Esophagus squamous epithelium (tissue), 5 donors: Measurements from ENCODE around the gene DHX29. TPM values are rescaled to one million over a fixed set of nuclear protein-coding genes. Genes with fewer than 3 reads are reported as not detected.

ENCODE experiments used
- DNase-seq: peaks from one replicate; lab custom pipeline; 2025; lab: John Stamatoyannopoulos, UW
- H3K27ac ChIP-seq, 4 donors: fragments of 200-600 bp; sonication (generic); one replicate each; pipeline ENCODE4 v1.5.1; 2016 to 2019; ENCODE audit warnings: mild to moderate bottlenecking in 1 of 4
- H3K27me3 ChIP-seq, 4 donors: fragments of 200-600 bp; sonication (generic); 1 replicate in 3 of 4; 2 replicates in 1 of 4; pipeline versions ENCODE4 v1.5.1 to v1.6.0; 2017 to 2021; ENCODE audit warnings: antibody characterized with exemption in 1 of 4
- H3K36me3 ChIP-seq, 3 donors: fragments of 200-600 bp; sonication (generic); one replicate each; pipeline ENCODE4 v1.5.1; 2016 to 2019
- H3K4me1 ChIP-seq, 3 donors: fragments of 200-600 bp; sonication (generic); one replicate each; pipeline ENCODE4 v1.5.1; 2017 to 2019
- H3K4me3 ChIP-seq, 4 donors: fragments of 200-600 bp; sonication (generic); 1 replicate in 3 of 4; 2 replicates in 1 of 4; pipeline ENCODE4 v1.5.1; 2016 to 2019; ENCODE audit warnings: mild to moderate bottlenecking in 2 of 4, moderate library complexity in 1 of 4
- H3K9me3 ChIP-seq, 3 donors: fragments of 200-600 bp; sonication (generic); one replicate each; pipeline ENCODE4 v1.5.1; 2016 to 2019
- POLR2A ChIP-seq, 4 donors: fragments of 450-650 bp; IDR thresholded peaks; one replicate each; pipeline ENCODE4 v1.6.1; 2017; ENCODE audit warnings: antibody characterized with exemption in 4 of 4, mild to moderate bottlenecking in 4 of 4, moderate library complexity in 3 of 4
- WGBS, 2 donors: methylation state at CpG; one replicate each; pipeline ENCODE4 v1.1.5; 2018; 5-methylcytosine and 5-hydroxymethylcytosine counted together
- intact Hi-C: fragments of 100-400 bp; cut with DNase I; formaldehyde crosslinking; loops from one replicate; pipeline ENCODE4 v1.15.0; 2022
- total RNA-seq, 4 donors: library from RNA; depleted of rRNA; stranded (reverse); fragments of >200 nt; gene quantifications; one replicate each; pipeline ENCODE4 v1.1.0, GENCODE V29; 2016
- TF ChIP-seq, protein P1 (sequence below), 6 experiments: fragments of 450-650 bp in 4 of 6; fragments of 200-600 bp in 2 of 6; sonication (generic) in 2 of 6; IDR thresholded peaks; one replicate each; pipeline ENCODE4 v1.5.1; 2016 to 2019; ENCODE audit warnings: antibody characterized with exemption in 6 of 6, mild to moderate bottlenecking in 4 of 6, moderate library complexity in 4 of 6
- donor health status: DM: yes; HTN: yes; CAD: no.

The DHX29 gene
- total RNA-seq, 4 donors from 2014 or later: 14.8 to 26.7 (median 26.4) TPM

DNA sequence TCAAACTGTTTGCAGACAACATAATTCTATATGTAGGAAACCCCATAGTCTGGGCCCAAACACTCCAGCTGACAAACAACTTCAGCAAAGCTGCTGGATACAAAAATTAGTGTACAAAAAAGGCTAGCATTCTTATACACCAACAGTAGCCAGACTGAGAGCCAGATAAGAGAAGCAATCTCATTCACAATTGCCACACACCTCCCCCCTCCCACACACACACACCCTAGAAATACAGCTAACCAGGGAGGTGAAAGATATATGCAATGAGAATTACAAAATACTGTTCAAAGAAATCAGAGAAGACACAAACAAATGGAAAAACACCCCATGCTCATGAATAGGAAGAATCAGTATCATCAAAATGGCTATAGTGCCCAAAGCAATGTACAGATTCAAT is 9.3 kb upstream of the DHX29 start:
- no peaks in the 10 kb centered on the region for H3K27me3 ChIP-seq
- no peak overlapping the region for H3K27ac ChIP-seq
- no peak for DNase-seq
- intact Hi-C loops: no loop called here
- no peaks in the 10 kb centered on the region for H3K9me3 ChIP-seq
- TF ChIP-seq, protein P1, sequence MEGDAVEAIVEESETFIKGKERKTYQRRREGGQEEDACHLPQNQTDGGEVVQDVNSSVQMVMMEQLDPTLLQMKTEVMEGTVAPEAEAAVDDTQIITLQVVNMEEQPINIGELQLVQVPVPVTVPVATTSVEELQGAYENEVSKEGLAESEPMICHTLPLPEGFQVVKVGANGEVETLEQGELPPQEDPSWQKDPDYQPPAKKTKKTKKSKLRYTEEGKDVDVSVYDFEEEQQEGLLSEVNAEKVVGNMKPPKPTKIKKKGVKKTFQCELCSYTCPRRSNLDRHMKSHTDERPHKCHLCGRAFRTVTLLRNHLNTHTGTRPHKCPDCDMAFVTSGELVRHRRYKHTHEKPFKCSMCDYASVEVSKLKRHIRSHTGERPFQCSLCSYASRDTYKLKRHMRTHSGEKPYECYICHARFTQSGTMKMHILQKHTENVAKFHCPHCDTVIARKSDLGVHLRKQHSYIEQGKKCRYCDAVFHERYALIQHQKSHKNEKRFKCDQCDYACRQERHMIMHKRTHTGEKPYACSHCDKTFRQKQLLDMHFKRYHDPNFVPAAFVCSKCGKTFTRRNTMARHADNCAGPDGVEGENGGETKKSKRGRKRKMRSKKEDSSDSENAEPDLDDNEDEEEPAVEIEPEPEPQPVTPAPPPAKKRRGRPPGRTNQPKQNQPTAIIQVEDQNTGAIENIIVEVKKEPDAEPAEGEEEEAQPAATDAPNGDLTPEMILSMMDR (IDR thresholded peaks at IDR 0.05): no peak
- TF ChIP-seq POLR2A (IDR thresholded peaks at IDR 0.05): no peak
- no peak overlapping the region for H3K4me3 ChIP-seq
- H3K36me3 ChIP-seq: peaks cover 0 to 10% (median 0%) of the 10 kb centered on the region in 3 donors
- H3K4me1 ChIP-seq: peaks cover 0 to 44% (median 6%) of the 10 kb centered on the region in 3 donors

DNA sequence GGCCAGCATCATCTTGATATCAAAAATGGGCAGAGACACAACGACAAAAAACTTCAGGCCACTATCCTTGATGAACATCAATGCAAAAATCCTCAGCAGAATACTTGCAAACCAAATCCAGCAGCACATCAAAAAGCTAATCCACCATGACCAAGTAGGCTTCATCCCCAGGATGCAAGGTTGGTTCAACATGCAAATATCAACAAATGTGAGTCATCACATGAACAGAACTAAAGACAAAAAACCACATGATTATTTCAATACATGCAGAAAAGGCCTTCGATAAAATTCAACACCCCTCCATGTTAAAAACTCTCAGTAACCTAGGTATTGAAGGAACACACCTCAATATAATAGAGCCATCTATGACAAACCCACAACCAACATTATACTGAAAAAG is 8.8 kb upstream of the DHX29 start:
- no peaks in the 10 kb centered on the region for H3K9me3 ChIP-seq
- DNase-seq: no peak
- no peak for TF ChIP-seq POLR2A (IDR thresholded peaks at IDR 0.05)
- TF ChIP-seq, protein P1 (IDR thresholded peaks at IDR 0.05): no peak
- H3K36me3 ChIP-seq: peaks cover 0 to 12% (median 0%) of the 10 kb centered on the region in 3 donors
- H3K4me1 ChIP-seq: peaks cover 0 to 47% (median 6%) of the 10 kb centered on the region in 3 donors
- H3K27me3 ChIP-seq: no peaks in the 10 kb centered on the region
- intact Hi-C loops: no loop called here
- 87 to 100% methylated on average over 2 of the region's 2 CpGs for WGBS, 2 donors
- H3K27ac ChIP-seq: no peak overlapping the region
- H3K4me3 ChIP-seq: no peak overlapping the region

DNA sequence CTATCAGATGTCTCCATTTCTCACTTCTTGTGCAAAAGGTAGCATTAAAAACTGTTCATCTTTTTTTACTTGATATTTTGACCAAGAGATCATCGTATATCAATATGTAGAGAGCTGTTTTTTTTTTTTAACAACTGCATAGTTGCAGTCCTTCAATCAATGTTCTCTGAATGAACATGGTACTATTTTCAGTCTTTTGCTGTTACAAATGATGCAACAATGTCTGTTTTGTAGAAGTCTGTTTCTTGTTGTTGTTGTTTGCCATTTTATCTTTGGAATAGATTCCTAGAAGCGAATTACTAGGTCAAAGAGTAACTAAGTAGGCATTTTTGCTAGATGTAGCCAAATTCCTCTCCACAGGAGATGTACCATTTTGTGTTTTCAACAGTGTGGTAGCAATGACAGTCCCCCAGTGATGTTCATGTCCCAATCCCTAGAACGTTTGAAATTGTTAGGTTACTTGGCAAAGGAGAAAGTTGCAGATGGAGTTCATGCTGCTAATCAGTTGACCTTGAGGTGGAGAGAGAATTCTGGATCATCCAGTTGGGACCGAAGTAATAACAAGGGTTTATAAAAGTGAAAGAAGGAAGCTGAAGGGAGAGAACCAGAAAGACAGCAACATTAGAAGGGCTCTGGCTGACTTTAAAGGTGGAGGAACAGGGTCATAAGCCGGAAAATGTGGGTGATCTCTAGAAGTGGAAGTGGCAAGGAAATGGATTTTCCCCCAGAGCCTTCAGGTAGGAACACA is 6.5 kb upstream of the DHX29 start:
- no peaks in the 10 kb centered on the region for H3K9me3 ChIP-seq
- intact Hi-C loops: no loop called here
- H3K4me1 ChIP-seq: peaks cover 0 to 48% (median 20%) of the 10 kb centered on the region in 3 donors
- no peak overlapping the region for H3K4me3 ChIP-seq
- DNase-seq: no peak
- H3K36me3 ChIP-seq: peaks cover 0 to 20% (median 0%) of the 10 kb centered on the region in 3 donors
- TF ChIP-seq, protein P1 (IDR thresholded peaks at IDR 0.05): no peak
- TF ChIP-seq POLR2A (IDR thresholded peaks at IDR 0.05): no peak
- 72 to 77% methylated on average over 5 of the region's 5 CpGs for WGBS, 2 donors
- H3K27me3 ChIP-seq: no peaks in the 10 kb centered on the region
- H3K27ac ChIP-seq: no peak overlapping the region

DNA sequence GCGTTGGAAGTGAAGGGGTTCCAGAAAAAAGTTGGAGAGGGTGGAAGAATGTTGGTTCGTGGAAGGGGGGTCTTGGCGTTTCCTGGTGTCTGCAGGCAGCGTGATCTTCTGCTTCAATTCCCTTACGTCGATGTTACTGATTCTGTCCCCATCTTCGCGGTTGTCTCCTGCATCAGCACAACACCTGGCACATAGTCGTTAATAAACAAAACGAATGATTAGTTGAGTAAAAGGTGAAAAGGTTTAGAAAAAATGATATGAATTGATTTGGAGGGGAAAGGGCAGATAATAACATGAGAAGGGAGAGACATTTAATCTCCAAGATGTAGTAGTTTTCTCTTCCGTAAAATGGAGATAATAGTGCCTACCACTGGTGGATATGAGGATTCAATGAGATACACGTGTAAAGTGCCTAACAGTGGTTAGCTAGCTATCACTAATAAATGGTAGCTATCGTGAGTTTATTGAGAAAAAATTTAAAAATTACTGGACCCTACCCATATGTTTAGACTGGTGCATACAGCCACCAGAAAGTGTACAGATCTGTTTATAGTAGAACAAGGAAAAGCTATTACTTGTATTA is 851 bp upstream of the DHX29 start:
- Histone ChIP-seq H3K36me3 (peaks cover 0 to 10% (median 0%) of the 10 kb centered on the region in 3 donors), H3K27ac (peak overlapping the region; percentile 88 to 97 (median 93)), H3K4me1 (peaks cover 24 to 76% (median 49%) of the 10 kb centered on the region in 3 donors), H3K9me3 (no peaks in the 10 kb centered on the region), H3K4me3 (peak overlapping the region; percentile 78 to 94 (median 82)), H3K27me3 (no peaks in the 10 kb centered on the region)
- intact Hi-C loops: no loop called here
- no peak for DNase-seq
- 0% methylated on average over 13 of the region's 13 CpGs for WGBS, 2 donors
- no peak for TF ChIP-seq POLR2A (IDR thresholded peaks at IDR 0.05)
- TF ChIP-seq, protein P1 (IDR thresholded peaks at IDR 0.05): no peak
